GM12801 (cell line): ENCODE results near the gene EPG5.

ENCODE experiments used
- CTCF ChIP-seq: IDR thresholded peaks from one replicate; pipeline ENCODE4 v1.5.1; 2011; ENCODE audit warnings: control low read depth; ENCODE audit not compliant: insufficient read length; ENCODE audit errors: extremely low read depth

The EPG5 gene

GRCh38 chr18:45834306-45834705, 132.8 kb downstream of the EPG5 start:
- no peak for TF ChIP-seq CTCF

GRCh38 chr18:45833846-45834245, 133.3 kb downstream of the EPG5 start:
- no peak for TF ChIP-seq CTCF

GRCh38 chr18:45830917-45831316, 136.2 kb downstream of the EPG5 start:
- TF ChIP-seq CTCF: no peak

GRCh38 chr18:45829855-45830254, 137.3 kb downstream of the EPG5 start:
- TF ChIP-seq CTCF: no peak

- no peak for TF ChIP-seq CTCF
These were observed 138.0 kb downstream of the EPG5 start for GRCh38 chr18:45828917-45829811.

- no peak for TF ChIP-seq CTCF
These were observed 141.0 kb downstream of the EPG5 start for GRCh38 chr18:45826084-45826483.

- TF ChIP-seq CTCF: no peak
These were observed 141.7 kb downstream of the EPG5 start, which contains the start of gene SIGLEC15 for GRCh38 chr18:45825258-45826044. Gene SIGLEC15, plus strand, starts transcription at chr18:45825675. Its CDS starts 54 bp downstream, at chr18:45825729.
